Prostate gland (tissue), 2 donors: ENCODE results near the gene STOX2.

ENCODE experiments used
- POLR2A ChIP-seq: fragments of 450-650 bp; IDR thresholded peaks from one replicate; pipeline ENCODE4 v1.6.1; 2016; ENCODE audit warnings: antibody characterized with exemption, mild to moderate bottlenecking
- POLR2AphosphoS5 ChIP-seq: sonication (generic); formaldehyde crosslinking; IDR thresholded peaks from one replicate; pipeline ENCODE4 v1.6.1; 2017; ENCODE audit warnings: antibody characterized with exemption
- TF ChIP-seq, protein P1 (sequence below), 4 experiments: fragments of 200-600 bp in 2 of 4; fragments of 450-650 bp in 2 of 4; sonication (generic) in 2 of 4; IDR thresholded peaks; 1 replicate in 3 of 4; 2 replicates in 1 of 4; pipeline ENCODE4 v1.5.1; 2016 to 2019; ENCODE audit warnings: antibody characterized with exemption in 4 of 4, mild to moderate bottlenecking in 2 of 4, moderate library complexity in 2 of 4

DNA sequence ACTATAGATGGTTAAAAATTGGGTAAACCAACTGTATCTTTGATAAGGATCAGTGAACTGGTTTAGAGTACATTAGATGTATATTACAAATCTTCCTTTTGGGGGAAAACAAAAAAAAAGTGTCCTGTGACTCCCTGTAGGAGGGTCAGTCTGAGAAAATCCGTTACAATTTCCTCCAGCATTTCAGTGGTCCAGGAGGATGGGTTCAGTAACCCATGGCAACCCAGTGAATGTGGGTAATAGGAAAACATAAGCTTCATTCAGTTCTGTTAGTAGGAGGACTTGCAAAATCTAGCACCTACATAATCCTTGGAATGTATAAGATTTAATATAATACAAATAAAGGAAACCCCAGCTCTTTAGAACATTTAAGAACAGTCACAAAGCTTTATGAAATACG is 16.2 kb downstream of the STOX2 start:
- TF ChIP-seq, protein P1, sequence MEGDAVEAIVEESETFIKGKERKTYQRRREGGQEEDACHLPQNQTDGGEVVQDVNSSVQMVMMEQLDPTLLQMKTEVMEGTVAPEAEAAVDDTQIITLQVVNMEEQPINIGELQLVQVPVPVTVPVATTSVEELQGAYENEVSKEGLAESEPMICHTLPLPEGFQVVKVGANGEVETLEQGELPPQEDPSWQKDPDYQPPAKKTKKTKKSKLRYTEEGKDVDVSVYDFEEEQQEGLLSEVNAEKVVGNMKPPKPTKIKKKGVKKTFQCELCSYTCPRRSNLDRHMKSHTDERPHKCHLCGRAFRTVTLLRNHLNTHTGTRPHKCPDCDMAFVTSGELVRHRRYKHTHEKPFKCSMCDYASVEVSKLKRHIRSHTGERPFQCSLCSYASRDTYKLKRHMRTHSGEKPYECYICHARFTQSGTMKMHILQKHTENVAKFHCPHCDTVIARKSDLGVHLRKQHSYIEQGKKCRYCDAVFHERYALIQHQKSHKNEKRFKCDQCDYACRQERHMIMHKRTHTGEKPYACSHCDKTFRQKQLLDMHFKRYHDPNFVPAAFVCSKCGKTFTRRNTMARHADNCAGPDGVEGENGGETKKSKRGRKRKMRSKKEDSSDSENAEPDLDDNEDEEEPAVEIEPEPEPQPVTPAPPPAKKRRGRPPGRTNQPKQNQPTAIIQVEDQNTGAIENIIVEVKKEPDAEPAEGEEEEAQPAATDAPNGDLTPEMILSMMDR (IDR thresholded peaks at IDR 0.05), result no peak
- TF ChIP-seq POLR2A, result no peak
- no peak for TF ChIP-seq POLR2AphosphoS5
